ENCODE results near the gene PRRG2.
A peak's percentile ranks its signal among the peaks of the same experiment; 100 is the strongest.

Gene PRRG2

GRCh38 chr19:49546825-49547565 is 34.1 kb upstream of the PRRG2 start (continued):
- TF ChIP-seq PRDM4 (tag by site-specific recombination; IDR thresholded peaks at IDR 0.05) = peak; percentile 98

- no peak overlapping the region for H3K27ac ChIP-seq (ENCODE audit: extremely low read depth, low read depth, low read length)
- TF ChIP-seq ZNF610 (tag by site-specific recombination; IDR thresholded peaks at IDR 0.05; ENCODE audit: borderline replicate concordance) = no peak
- peak; percentile 29; the same call in 1 of the 2 replicates for TF ChIP-seq MZF1 (tag by site-specific recombination; IDR thresholded peaks at IDR 0.05; ENCODE audit: borderline replicate concordance)
- ChIA-PET CTCF (interaction anchor here (0.6 to 11.7 kb wide), 6 partner anchors 14 to 157 kb away, joined by 5 to 299 read pairs (median 46); no protein-coding TSS in a partner anchor), POLR2A (interaction anchor here (0.6 to 0.9 kb wide), 5 partner anchors 10 to 127 kb away, joined by 3 to 7 read pairs (median 5); no protein-coding TSS in a partner anchor)
- no peak overlapping the region for H3K4me3 ChIP-seq (ENCODE audit: low read depth, low read length)
- H3K36me3 ChIP-seq (ENCODE audit: control insufficient read depth in 2 of 2, insufficient read depth in 1 of 2, low read length in 2 of 2) = peaks cover 3% of the 10 kb centered on the region in 2 experiments; a peak in 2 of 3 replicates
- no peaks in the 10 kb centered on the region for H3K9me3 ChIP-seq (ENCODE audit: control insufficient read depth, insufficient read depth, low read depth, low read length)
- peaks cover 9% of the 10 kb centered on the region for H3K4me1 ChIP-seq (ENCODE audit: control insufficient read depth, insufficient read depth, low read length)
Observed at GRCh38 chr19:49549045-49549444, 32.1 kb upstream of the PRRG2 start.

- peaks cover 11 to 23% of the 10 kb centered on the region in 2 experiments; a peak in 2 of 3 replicates for H3K36me3 ChIP-seq (ENCODE audit: control insufficient read depth in 2 of 2, insufficient read depth in 1 of 2, low read length in 2 of 2)
- H3K27ac ChIP-seq (ENCODE audit: extremely low read depth, low read depth, low read length) = no peak overlapping the region
- H3K9me3 ChIP-seq (ENCODE audit: control insufficient read depth, insufficient read depth, low read depth, low read length) = no peaks in the 10 kb centered on the region
- ChIA-PET POLR2A (interaction anchor here (0.8 kb wide), 1 partner anchor 49 kb away, joined by 3 read pairs; no protein-coding TSS in a partner anchor), CTCF (interaction anchor here (0.6 to 11.7 kb wide), 12 partner anchors 11 to 327 kb away, joined by 3 to 299 read pairs (median 3); partner anchors contain the start of gene FLT3LG)
- no peak for TF ChIP-seq ZNF510 (tag by site-specific recombination; IDR thresholded peaks at IDR 0.05; ENCODE audit: insufficient replicate concordance)
- TF ChIP-seq HOXD13 (CRISPR knock-in tag; IDR thresholded peaks at IDR 0.05; ENCODE audit: borderline replicate concordance) = no peak
- no peak for TF ChIP-seq KLF16 (tag by site-specific recombination; IDR thresholded peaks at IDR 0.05)
- no peak for TF ChIP-seq PRDM2 (tag by site-specific recombination; IDR thresholded peaks at IDR 0.05; ENCODE audit: borderline replicate concordance)
- TF ChIP-seq GLI4 (tag by site-specific recombination; IDR thresholded peaks at IDR 0.05) = no peak
- TF ChIP-seq KLF17 (tag by site-specific recombination; IDR thresholded peaks at IDR 0.05) = no peak
- TF ChIP-seq ZBTB1 (tag by site-specific recombination; IDR thresholded peaks at IDR 0.05) = no peak
- no peak overlapping the region for H3K4me3 ChIP-seq (ENCODE audit: low read depth, low read length)
- peaks cover 3% of the 10 kb centered on the region for H3K4me1 ChIP-seq (ENCODE audit: control insufficient read depth, insufficient read depth, low read length)
Observed at GRCh38 chr19:49551531-49551930, 29.6 kb upstream of the PRRG2 start.

All from HEK293 (cell line).